ENCODE results near the gene NEK3.
"Not testable (repeated sequence)": the region's sequence is repeated elsewhere in the genome, so short reads cannot be mapped to it uniquely, and the experiment has no call there.

NEK3 gene

DNA sequence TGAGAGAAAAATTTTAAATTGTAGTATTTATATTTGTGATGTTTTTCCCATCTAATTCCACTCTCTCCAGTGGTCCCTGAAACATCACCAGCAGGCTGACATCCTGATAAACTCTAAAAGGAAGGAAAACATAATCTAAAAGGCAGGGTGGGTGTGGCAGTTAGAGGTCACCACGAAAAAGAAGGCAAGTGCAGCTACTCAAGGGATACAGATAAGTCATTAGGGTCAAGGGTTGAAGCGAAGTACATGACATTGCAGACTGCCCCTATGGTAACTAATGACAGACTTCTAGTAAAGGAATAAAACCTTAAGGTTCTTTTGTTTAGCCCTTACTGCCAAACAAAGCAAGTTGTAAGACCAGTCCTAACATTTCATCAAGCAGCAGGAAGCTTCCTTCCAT is 6.0 kb upstream of the NEK3 start:
- no peak for DNase-seq

DNA sequence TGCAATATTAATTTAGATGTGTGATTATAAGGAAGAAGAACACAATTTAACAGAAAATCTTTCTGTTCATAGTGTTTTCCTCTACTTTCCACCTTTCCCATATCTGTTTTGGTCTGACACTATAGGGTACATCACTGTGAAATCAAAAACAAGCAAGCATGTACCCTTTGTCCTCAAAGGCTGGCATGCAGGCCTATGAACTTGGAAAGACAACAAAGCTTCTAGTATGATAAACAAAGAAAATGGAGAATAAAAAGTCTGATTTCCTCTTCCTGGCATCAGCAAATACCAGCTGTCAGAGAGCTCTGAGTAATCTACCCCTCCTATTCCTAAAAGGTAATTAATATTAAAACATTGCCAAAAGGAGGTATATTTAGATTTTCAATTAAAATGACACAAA is 5.6 kb upstream of the NEK3 start:
- no peak for DNase-seq

DNA sequence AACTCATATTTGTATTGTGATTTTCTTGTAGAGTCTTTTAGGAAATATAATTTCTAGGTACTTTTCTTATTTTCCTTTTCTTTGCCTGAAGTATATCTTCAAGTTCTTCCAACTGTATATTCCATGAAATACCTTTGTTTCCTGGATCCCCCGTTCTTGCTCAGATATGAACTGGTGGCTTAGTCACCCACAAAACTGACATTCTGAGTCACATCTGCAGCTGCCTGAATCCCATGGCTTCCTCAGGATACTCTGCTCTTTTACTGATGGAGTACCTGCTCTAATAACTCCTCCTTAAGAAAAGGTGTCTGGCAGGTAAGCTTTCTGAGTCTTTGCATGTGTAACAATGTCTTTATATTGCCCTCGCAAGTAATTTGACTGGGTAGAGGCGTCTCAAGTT is 4.5 kb upstream of the NEK3 start:
- DNase-seq, result not testable (repeated sequence)

DNA sequence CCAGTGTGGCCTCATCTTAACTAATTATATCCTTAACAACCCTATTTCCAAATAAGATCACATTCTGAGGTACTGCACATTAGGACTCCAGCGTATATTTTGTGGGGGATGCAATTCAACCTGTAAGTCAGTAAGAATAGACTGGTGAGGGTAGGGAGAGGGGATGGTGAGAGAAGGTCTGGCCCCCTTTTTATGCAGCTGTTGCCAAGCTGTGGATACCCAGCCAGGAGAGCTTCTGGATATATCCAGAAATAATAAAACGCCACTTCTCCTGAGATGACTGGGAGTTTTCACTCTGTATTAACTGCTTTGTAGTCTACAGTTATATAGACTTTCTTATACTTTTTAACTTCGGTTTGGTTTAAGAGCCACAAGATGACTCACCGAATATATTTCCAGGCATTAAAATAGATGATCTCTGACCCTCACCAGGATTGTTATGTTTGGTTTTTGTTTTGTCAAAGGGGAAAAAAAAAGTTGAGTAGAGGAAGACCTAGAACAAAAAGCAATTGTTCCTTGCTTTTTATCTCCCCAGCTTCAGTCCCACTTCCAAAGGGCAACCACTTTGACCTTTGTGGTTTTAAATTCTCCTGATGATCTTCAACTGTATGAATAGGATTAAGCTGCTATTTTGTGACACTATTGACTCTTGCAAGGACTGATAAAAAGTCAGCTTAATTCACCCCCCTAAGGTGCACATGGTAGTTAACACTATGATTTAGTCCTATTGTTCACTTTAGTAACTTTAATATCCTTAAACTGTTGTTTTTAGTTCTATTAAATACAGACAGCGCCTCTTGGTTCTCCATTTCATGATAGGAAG is 3.1 kb upstream of the NEK3 start:
- no peak for DNase-seq

GRCh38 chr13:52161181-52161646 is 1.8 kb upstream of the NEK3 start:
- DNase-seq, result no peak

DNA sequence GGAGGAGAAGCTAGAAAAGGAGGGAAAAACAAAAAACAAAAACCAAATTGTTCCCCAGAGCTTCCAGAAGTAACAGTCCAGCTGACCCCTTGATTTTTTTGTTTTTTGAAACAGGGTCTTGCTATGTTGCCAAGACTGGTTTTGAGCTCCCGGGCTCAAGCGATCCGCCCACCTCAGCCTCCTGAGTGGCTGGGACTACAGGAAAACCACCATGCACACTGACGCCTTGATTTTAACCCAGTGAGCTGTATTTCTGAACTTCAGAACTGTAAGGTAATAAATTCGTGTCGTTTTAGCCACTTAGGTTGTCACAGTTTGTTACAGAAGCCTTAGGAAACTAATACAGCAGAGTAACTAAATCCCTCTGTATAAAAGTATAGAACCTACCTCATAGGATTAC is 1.1 kb upstream of the NEK3 start:
- no peak for DNase-seq

DNA sequence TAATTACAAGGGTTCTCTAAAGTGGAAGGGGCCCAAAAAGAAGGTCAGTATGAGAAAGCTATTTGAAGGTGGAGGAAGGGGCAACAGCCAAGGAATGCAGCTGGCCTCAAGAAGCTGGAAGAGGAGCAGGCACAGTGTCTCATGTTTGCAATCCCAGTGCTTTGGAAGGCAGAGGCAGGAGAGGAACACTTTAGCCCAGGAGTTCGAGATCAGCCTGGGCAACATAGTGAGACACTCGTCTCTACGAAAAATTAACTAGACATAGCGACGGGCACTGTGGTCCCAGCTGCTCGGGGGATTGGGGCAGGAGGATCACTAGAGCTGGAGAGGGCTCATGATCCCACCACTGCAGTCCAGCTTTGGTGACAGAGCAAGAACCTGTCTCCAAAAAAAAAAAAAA is 656 bp upstream of the NEK3 start:
- DNase-seq, result no peak

GRCh38 chr13:52158629-52159158 is 703 bp downstream of the NEK3 start:
- DNase-seq, result no peak

DNA sequence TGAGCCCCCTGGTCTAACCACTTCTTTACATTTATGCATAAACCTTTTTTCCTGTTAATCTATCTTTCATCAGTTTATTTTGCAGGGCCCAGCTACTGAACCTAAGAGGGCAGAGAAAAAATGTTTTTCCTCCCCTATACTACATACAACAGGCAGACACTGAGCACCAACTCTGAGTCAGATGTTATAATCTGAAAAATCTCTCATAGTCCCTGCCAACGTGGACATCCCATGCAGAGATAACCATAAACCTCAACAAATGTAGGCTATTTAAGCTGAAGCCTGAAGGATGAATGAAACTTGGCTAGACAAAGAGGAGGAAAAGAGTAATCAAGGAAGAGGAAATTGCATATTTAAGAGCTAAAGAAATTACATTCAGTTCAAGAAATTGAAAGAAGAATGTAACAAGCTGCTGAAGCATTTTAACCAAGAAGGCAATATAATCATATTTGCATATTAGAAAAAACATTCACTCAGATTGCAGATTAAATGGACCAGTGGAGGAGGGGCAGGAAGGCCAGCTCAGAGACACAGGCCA is 2.6 kb downstream of the NEK3 start:
- DNase-seq, result no peak

GRCh38 chr13:52155177-52155576 is 4.2 kb downstream of the NEK3 start:
- DNase-seq, result no peak

DNA sequence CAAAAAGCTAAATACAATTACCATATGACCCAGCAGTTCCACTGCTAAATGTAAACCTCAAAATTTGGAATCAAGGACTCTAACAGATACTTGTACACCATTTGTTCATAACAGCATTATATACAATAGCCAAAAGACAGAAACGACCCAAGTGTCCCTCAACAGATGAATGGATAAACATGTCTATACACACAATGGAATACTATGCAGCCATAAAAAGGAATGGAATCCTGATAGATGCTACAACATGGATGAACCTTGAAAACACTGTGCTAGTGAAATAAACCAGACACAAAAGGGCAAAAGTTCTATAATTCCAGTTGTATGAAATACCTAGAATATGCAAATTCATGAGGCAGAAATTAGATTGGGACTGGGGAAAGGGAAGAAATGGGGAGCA is 12.2 kb downstream of the NEK3 start:
- DNase-seq, result no peak

DNA sequence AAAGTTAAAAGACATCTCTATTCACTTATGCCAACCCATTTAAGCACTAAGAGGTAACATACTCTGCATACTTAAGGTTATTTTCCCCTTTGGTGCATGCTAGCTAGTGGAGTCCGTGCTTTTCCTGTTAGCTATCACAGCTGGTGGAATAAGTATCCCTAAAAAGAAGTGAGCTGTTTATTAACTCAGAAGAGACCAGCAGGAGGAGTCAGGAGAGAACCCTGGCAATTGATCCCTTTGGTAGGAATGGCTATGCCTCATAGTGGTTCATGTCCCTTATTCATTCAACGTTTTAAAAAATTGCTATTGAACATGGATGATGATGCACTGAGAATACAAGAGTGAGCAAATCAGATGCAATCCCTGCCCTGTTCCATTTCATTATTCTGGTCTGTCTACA is 18.1 kb downstream of the NEK3 start:
- no peak for DNase-seq

DNA sequence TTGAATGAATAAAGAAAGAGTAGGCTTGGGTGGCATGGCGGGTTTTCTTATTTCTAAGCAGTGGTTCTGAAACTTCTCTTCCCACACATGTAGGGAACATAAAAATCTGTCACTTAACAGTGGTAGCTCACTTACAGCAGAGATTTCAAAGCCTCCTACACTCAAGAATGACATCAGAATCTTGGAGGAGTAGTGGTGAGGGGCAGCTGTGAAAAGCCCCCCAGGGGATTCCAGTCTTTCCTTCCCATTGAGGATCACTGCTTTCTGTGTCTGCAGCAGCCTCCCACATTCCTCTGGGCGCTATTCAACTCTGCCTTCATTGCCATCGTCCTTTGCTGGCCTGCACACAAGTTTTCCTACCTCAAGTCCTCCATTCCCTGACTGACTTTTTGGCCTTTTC is 21.9 kb downstream of the NEK3 start:
- DNase-seq, result no peak

DNA sequence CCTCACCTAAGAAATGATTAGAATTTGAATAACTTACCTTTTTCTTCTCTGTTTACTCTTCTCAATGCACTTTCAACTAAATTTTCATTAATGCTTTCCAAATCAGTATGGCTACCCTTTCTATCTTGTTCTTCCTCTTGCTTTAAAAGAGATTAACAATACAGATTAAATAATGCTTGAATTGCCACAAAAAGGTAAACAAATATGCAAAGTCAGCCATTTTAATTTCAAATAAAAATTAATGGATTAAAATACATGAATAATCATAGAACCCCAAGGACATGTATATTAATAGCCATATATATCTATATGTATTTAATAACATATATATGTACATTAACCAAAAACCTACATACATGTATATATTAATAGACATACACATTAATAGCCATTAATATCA is 22.6 kb downstream of the NEK3 start:
- DNase-seq, result no peak

GRCh38 chr13:52130641-52131040 is 28.8 kb downstream of the NEK3 start:
- no peak for DNase-seq

- DNase-seq, result peak; percentile 68
These were observed 30.4 kb downstream of the NEK3 start, which contains the start of gene NEK5 for GRCh38 chr13:52128714-52129700. Gene NEK5 (minus strand): TSS chr13:52129073. CDS start chr13:52127482, 1,591 bp downstream.

DNA sequence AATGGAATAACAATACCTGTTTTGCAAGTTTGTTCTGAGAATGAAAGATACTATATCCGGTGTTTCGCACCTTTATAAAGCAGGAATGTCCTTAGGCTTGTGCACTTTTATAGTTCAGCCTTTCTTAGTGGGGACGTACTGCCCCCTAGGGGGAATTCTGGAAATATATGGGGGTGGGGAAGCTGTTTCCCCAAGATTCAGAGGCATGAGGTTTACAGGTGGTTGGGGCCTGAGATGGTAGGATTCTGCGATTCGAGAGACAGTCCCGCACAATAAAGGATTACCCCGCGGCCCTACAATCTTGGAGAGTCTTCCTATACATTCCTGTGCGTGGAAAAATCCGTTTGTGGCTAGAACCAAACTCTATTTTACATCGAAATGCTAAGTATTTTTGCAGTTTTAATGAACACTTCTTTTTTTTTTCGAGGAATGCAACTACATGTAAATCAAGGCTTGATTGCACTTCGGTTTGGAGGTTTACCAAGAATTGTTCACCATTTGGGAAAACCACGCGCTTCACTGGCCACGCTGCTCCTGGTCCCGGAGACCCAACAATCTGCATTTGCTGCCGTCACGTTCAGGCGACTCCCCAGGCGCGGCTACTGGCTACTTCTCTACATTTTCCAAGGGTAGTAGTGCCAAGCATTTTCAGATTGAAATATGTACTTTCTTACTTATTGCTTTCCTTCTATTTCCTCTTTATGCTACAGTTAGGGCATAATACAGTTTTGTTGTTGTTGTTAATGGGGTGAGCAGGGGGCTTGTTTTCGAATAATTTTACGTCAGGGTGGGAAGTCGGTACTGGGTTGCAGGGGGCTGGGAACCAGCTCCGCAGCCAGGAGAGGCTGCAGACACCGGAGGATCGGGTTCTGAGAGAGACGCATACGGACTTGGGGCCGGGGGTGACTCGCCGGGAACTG is 31.4 kb downstream of the NEK3 start:
- peak; percentile 75 for DNase-seq

DNA sequence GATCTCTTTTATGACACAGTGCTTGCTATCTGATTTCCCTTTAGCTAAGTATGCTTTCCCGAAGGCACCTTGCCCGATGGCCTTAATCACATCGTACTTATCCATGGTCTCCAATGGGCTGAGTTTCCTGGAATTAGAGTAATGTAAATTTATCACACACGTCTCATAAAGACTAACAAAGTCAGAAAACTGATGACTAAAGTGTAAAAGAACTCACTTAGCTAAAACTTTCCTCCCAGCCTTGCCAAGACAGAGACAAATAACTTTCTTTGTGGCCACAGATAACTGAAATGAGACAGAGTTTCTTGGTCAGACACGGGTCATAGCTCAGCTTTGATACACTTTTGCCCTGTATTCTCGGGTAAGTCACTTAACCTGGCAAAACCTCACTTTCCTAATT is 32.0 kb downstream of the NEK3 start:
- DNase-seq, result no peak

DNA sequence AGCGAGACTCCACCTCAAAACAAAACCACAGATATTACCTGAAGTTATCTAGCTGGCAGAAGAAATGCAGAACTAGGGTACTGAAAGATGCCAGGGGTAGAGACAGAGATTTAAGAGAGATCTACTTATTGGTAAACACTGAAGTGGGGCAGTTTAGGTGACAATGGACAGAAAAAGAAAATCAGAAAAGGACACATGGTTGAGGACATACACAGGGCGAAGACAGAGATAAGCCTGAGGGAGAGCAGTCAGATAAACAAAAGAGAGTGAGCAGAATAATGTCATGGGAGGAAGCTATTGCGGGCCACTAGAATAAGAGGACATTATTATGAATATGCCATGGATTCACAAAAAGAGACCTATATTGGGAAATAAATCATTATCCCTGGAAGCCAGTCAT is 33.9 kb downstream of the NEK3 start:
- no peak for DNase-seq

GRCh38 chr13:52118595-52118994 is 40.8 kb downstream of the NEK3 start:
- no peak for DNase-seq

DNA sequence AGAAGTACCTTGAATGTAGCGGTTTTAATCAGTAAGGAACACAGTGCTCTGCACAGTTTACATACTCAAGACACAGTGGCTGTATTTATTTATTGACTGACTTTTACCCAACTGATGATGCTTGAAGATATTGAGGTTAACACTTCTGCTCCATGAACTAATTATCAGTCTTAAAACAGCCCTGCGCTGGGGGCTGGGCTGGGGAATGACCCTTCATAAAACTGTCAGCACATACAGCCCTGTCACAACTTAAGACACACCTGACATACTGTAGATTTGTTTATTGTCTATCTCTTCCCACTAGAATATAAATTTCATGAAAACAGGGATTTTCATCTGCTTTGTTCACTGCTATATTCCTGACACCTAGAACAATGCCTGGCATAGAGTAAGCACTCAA is 41.3 kb downstream of the NEK3 start:
- DNase-seq, result no peak

- no peak for DNase-seq
These were observed 46.8 kb downstream of the NEK3 start for GRCh38 chr13:52112591-52112990.

All from activated CD4-positive, alpha-beta T cell treated with anti-CD3 and anti-CD28 coated beads, Interleukin-2, Interleukin-6, amounts not matched to agents 100 ng/mL and 50 ng/mL, durations not matched to agents 16 hours and 8 hours (primary cell).